GM10266 (cell line): Measurements from ENCODE around the gene CPN2.
A peak's percentile ranks its signal among the peaks of the same experiment; 100 is the strongest.

Experiments
- DNase-seq: peaks from one replicate; pipeline ENCODE4 v3.0.0; 2012; ENCODE audit errors: extremely low spot score
- TF ChIP-seq, protein P1 (sequence below): IDR thresholded peaks from 2 replicates; pipeline ENCODE4 v1.5.1; 2012; ENCODE audit warnings: mild to moderate bottlenecking, low read depth; ENCODE audit not compliant: control insufficient read depth, insufficient read depth; ENCODE audit errors: missing control alignments

CPN2 gene

DNA sequence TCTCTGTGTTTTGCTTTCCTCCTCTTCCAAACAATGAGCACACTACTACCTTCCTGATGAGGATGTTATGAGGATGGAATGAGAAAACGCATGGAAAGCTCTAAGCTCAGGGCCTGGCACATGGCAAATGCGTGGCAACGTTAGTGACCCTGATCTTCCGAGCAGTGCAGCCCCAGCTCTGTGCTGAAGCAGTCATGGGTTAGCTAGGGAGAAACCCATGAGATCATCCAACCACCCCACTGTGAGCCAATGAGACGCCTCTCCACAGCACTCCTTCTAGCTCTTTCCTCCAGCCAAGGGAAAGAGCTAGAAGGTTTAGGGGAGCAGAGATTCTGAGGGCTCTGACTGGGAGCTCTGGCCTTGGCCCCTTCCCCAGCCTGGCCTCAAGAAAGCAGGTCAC is 4.5 kb downstream of the CPN2 start:
- TF ChIP-seq, protein P1, sequence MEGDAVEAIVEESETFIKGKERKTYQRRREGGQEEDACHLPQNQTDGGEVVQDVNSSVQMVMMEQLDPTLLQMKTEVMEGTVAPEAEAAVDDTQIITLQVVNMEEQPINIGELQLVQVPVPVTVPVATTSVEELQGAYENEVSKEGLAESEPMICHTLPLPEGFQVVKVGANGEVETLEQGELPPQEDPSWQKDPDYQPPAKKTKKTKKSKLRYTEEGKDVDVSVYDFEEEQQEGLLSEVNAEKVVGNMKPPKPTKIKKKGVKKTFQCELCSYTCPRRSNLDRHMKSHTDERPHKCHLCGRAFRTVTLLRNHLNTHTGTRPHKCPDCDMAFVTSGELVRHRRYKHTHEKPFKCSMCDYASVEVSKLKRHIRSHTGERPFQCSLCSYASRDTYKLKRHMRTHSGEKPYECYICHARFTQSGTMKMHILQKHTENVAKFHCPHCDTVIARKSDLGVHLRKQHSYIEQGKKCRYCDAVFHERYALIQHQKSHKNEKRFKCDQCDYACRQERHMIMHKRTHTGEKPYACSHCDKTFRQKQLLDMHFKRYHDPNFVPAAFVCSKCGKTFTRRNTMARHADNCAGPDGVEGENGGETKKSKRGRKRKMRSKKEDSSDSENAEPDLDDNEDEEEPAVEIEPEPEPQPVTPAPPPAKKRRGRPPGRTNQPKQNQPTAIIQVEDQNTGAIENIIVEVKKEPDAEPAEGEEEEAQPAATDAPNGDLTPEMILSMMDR = no peak
- DNase-seq = no peak

DNA sequence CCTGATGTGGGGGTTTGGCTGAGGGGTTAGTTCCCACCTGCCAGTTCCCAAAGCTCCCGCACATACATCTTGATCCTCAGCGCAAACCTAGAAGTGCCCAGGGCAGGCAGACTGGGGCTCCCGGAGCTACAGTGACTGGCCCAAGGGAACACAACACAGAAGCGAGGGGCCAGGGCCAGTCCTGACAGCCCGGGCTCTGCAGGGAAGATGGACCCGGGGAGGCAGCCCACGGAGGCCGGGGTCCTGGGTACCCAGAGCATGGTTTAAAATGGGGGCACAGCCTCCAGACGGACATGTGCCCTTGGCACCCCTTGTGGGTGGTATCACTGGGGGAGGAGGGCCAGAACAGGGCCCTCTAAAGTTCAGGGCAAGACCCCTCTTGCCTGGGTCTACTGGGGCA is 5.1 kb downstream of the CPN2 start:
- DNase-seq = no peak
- TF ChIP-seq, protein P1 = no peak

DNA sequence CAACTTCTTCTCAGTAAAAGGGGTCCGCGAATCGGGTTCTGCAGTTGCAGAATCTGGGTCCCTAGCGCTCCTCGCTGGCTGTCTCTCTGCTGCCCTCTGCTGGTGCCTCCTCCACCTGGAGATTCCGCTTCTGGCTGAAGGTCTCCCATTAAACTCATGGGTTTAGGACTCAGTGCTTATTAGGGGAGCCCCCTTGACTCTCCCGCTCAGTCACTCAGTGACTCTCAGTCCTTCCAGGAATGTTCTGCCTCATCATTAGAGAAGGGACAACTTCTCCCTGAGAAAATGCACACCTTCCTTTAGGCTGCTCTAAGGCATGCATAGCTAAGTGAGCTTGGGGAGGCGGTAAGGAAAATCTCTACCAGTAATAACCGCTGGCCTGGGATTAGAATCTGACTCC is 7.1 kb downstream of the CPN2 start:
- TF ChIP-seq, protein P1 = peak; percentile 96
- peak; percentile 92 for DNase-seq

DNA sequence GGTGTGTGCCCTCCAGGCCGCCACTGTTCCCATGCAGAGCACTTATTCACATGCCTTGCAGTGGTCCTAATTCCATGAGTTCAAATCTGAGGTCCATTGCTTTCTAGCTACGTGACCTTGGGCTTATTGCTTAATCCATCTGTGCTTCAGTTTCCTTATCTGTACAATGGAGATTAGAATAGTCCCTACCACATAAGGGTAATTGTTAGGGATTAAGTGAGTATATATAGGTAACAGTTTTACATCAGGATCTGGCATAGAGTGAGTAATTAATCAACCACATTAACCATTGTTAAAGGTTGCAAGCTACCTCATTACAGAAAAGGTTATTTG is 7.6 kb downstream of the CPN2 start:
- TF ChIP-seq, protein P1 = no peak
- no peak for DNase-seq

- no peak for DNase-seq
- TF ChIP-seq, protein P1 = no peak
These were observed 8.1 kb downstream of the CPN2 start for GRCh38 chr3:194342861-194343560.

DNA sequence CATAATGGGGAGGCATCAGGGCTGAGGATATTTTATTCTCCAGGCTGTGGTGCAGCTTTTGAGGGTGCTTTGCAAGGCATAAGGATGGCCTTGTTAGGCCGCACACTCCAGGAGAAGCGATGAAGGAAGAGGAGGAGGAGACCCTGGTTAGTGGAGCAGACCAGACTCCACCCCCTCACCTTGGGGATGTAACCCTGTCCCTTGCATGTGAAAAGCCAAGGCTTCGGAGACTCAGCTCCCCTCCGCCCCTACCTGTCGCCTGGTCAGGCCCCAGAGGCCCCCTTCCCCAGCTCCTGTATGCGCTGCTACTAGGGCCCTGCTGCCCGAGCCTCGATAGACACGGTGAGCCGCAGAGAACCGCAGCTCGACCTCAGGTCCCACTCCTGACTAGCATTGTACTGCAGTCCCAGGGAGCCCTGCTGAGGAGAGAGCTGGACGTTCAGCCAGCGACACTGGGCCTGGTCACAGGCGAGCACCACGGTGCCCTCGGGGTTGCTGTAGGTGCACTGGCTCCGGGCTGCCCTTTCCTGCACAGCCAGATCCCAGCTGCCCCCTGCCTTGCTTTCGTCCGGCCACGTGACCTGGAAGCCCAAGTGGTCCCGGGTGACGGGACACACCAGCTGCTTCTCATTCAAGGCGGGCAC is 10.2 kb downstream of the CPN2 start:
- TF ChIP-seq, protein P1 = no peak
- no peak for DNase-seq

- TF ChIP-seq, protein P1 = no peak
- no peak for DNase-seq
These were observed 11.3 kb downstream of the CPN2 start for GRCh38 chr3:194339840-194340239.
